ENCODE measurements around the gene GRM5.

- TF ChIP-seq POLR2AphosphoS5 (IDR thresholded peaks at IDR 0.05; ENCODE audit: low read depth, low read length) = no peak
- TF ChIP-seq, protein P1, sequence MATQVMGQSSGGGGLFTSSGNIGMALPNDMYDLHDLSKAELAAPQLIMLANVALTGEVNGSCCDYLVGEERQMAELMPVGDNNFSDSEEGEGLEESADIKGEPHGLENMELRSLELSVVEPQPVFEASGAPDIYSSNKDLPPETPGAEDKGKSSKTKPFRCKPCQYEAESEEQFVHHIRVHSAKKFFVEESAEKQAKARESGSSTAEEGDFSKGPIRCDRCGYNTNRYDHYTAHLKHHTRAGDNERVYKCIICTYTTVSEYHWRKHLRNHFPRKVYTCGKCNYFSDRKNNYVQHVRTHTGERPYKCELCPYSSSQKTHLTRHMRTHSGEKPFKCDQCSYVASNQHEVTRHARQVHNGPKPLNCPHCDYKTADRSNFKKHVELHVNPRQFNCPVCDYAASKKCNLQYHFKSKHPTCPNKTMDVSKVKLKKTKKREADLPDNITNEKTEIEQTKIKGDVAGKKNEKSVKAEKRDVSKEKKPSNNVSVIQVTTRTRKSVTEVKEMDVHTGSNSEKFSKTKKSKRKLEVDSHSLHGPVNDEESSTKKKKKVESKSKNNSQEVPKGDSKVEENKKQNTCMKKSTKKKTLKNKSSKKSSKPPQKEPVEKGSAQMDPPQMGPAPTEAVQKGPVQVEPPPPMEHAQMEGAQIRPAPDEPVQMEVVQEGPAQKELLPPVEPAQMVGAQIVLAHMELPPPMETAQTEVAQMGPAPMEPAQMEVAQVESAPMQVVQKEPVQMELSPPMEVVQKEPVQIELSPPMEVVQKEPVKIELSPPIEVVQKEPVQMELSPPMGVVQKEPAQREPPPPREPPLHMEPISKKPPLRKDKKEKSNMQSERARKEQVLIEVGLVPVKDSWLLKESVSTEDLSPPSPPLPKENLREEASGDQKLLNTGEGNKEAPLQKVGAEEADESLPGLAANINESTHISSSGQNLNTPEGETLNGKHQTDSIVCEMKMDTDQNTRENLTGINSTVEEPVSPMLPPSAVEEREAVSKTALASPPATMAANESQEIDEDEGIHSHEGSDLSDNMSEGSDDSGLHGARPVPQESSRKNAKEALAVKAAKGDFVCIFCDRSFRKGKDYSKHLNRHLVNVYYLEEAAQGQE (IDR thresholded peaks at IDR 0.05; ENCODE audit: insufficient read depth in 1 of 2, low read depth in 2 of 2, low read length in 2 of 2) = no peak
- no peak for TF ChIP-seq SIN3A (IDR thresholded peaks at IDR 0.05; ENCODE audit: borderline replicate concordance, insufficient read depth, low read length)
Measured at GRCh38 chr11:88626216-88626615, 439.6 kb downstream of the GRM5 start.
